ENCODE results near the gene SV2C. TPM values are rescaled to one million over a fixed set of nuclear protein-coding genes. Genes with fewer than 3 reads are reported as not detected.
A peak's percentile ranks its signal among the peaks of the same experiment; 100 is the strongest.
"Not testable (repeated sequence)": the region's sequence is repeated elsewhere in the genome, so short reads cannot be mapped to it uniquely, and the experiment has no call there.

Gene SV2C
- total and polyA plus RNA-seq, 11 donors = 0.12 to 0.29 (median 0.20) TPM; not detected in 5

DNA sequence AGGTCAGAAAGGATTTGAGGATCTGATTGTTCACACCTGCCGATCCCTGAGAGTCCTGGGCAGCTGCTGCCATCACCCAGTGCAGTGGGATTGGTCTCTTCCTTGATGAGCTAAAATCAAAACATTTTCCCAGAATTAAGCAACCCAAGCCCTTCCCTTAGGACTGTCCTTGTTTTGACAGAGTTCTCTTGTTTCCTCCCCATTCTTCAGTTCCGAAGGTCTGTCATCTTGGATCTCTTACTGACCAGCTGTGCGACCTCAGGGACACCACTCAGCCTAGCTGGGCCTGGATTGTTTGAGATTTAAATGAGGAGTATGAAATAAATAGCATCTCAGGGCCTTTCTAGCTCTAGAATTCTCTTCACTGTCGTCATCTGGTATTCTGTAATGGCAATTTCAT lies 229.6 kb downstream of the SV2C start:
- Histone ChIP-seq H3K27me3 (no peaks in the 10 kb centered on the region), H3K27ac (no peak overlapping the region), H3K9me3 (no peaks in the 10 kb centered on the region), H3K4me1 (no peaks in the 10 kb centered on the region), H3K4me3 (no peak overlapping the region), H3K36me3 (no peaks in the 10 kb centered on the region)
- TF ChIP-seq CTCF (IDR thresholded peaks at IDR 0.05) (no peak), POLR2A (IDR thresholded peaks at IDR 0.05) (no peak)
- 72 to 77% (median 74%) methylated on average over 4 of the region's 4 CpGs for WGBS, 4 donors
- DNase-seq (no peak), ATAC-seq (no peak)
- intact Hi-C loops (cut with DNase I) = no loop called here

- H3K4me1 ChIP-seq = no peaks in the 10 kb centered on the region
- ATAC-seq = peak in 3 of 4 donors; percentile 49 to 73 (median 63)
- no peak for TF ChIP-seq CTCF (IDR thresholded peaks at IDR 0.05)
- TF ChIP-seq POLR2A (IDR thresholded peaks at IDR 0.05) = no peak
- 74 to 88% (median 84%) methylated on average over 2 of the region's 2 CpGs for WGBS, 4 donors
- H3K27ac ChIP-seq = no peak overlapping the region
- H3K27me3 ChIP-seq = peaks cover 0 to 4% (median 0%) of the 10 kb centered on the region in 9 donors
- no peak for DNase-seq
- no peaks in the 10 kb centered on the region for H3K36me3 ChIP-seq
- intact Hi-C loops (cut with DNase I) = no loop called here
- no peak overlapping the region for H3K4me3 ChIP-seq
- H3K9me3 ChIP-seq = no peaks in the 10 kb centered on the region
Observed at GRCh38 chr5:76314643-76315042, 231.5 kb downstream of the SV2C start.

- Histone ChIP-seq H3K4me1 (no peaks in the 10 kb centered on the region), H3K36me3 (no peaks in the 10 kb centered on the region), H3K27ac (no peak overlapping the region), H3K27me3 (peaks cover 0 to 4% (median 0%) of the 10 kb centered on the region in 9 donors), H3K9me3 (peaks cover 0 to 15% (median 0%) of the 10 kb centered on the region in 12 donors), H3K4me3 (no peak overlapping the region)
- DNase-seq (no peak), ATAC-seq (no peak)
- TF ChIP-seq POLR2A (IDR thresholded peaks at IDR 0.05) (no peak), CTCF (IDR thresholded peaks at IDR 0.05) (no peak)
- intact Hi-C loops (cut with DNase I) = no loop called here
- whole genome bisulfite sequencing, 4 donors = 41 to 55% (median 45%) methylated on average over 7 of the region's 7 CpGs
Observed at GRCh38 chr5:76319673-76320072, 236.5 kb downstream of the SV2C start.

DNA sequence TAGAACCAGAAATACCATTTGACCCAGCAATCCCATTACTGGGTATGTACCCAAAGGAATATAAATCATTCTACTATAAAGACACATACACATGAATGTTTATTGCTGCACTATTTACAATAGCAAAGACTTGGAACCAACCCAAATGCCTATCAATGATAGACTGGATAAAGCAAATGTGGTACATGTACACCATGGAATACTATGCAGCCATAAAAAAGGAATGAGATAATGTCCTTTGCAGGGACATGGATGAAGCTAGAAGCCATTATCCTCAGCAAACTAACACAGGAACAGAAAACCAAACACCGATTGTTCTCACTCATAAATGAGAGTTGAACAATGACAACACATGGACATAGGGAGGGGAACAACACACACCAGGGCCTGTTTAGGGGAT lies 240.3 kb downstream of the SV2C start:
- H3K36me3 ChIP-seq; DNase-seq; H3K4me3 ChIP-seq; ATAC-seq; intact Hi-C loops (cut with DNase I); H3K27ac ChIP-seq: not testable (repeated sequence)
- Histone ChIP-seq H3K9me3 (peaks cover 0 to 15% (median 0%) of the 10 kb centered on the region in 12 donors), H3K4me1 (peaks cover 0 to 22% (median 8%) of the 10 kb centered on the region in 12 donors), H3K27me3 (peaks cover 0 to 12% (median 0%) of the 10 kb centered on the region in 9 donors)
- 37 to 100% (median 97%) methylated on average over 1 of the region's 1 CpG for WGBS, 4 donors

DNA sequence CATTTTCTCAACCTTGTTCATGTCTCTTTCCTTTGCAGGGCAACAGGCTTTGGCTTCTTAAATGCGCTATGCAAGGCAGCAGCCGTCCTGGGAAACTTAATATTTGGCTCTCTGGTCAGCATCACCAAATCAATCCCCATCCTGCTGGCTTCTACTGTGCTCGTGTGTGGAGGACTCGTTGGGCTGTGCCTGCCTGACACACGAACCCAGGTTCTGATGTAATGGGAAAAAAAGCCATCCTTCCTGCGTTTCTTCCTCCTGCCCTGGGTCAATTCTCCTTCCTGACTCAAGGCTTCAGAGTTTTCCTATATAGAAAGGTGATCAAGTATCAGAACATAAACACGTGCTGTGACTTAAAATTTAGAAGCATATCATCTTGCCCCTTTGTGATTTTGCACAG lies 242.1 kb downstream of the SV2C start:
- ATAC-seq = no peak

More for the DNA sequence above, 242.1 kb downstream of the SV2C start:
- no peak for TF ChIP-seq POLR2A (IDR thresholded peaks at IDR 0.05)
- no peak for TF ChIP-seq CTCF (IDR thresholded peaks at IDR 0.05)
- Histone ChIP-seq H3K4me3 (no peak overlapping the region), H3K4me1 (peaks cover 0 to 22% (median 8%) of the 10 kb centered on the region in 12 donors), H3K36me3 (no peaks in the 10 kb centered on the region), H3K27me3 (peaks cover 0 to 8% (median 0%) of the 10 kb centered on the region in 9 donors), H3K9me3 (peaks cover 0 to 15% (median 0%) of the 10 kb centered on the region in 12 donors), H3K27ac (peak overlapping the region in 1 of 12 donors; percentile 76)
- intact Hi-C loops (cut with DNase I) = no loop called here
- whole genome bisulfite sequencing, 4 donors = 37 to 48% (median 45%) methylated on average over 7 of the region's 7 CpGs
- DNase-seq = no peak

Measured in heart left ventricle (tissue), 16 donors.